ENCODE data around the gene CYP2R1. TPM values are rescaled to one million over a fixed set of nuclear protein-coding genes. Genes with fewer than 3 reads are reported as not detected.

CYP2R1 gene
- total RNA-seq, 1 donor from 2014 or later: 29.9 TPM

DNA sequence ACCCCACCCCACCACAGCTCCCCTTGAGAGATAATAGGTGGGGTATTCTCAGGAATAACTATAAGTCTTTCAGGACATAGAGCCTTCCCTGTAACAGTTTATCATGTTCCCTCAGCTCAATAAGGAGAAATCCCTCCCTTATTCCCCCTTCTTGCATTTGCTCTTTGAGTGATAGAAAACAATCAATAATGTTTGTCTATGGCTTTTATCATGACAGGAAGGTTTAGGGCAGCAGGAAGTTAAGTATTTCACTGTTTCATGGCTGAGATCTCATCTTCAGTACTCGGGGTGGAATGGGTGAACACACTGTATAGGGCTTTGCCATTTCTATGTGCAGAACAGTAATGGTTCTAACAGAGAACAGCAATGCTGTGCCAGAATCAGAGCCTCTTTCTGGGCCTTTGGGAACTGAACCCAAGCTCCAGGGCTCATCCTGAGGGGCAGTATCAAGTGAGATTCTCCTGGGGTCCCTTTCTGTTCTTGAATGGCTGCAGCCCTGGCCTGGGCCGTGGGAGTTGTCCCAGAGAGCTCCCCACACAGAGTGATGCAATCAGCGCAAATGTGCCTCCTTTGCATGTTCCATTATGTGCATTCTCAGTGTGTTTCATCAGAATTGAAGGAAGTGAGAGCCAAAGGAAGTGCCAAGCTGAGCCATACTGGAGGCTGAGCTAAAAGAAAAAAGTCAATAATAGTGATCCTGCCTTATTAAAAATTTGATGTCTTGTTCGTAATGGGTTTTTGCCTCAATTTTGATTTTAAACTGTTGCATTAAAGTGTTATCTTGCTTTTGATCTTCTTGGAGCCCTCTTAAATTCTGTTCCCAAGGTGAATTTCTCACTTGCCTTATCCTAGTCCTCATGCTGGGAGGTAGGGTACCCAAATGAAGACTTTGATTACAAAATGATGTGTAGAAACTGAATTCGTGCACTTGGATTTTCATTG lies 2.9 kb upstream of the CYP2R1 start:
- Histone ChIP-seq H4K20me1 (ENCODE audit: low read depth) (no peaks in the 10 kb centered on the region), H3K4me2 (no peak overlapping the region), H2AFZ (replicated peaks) (no peak overlapping the region), H3K36me3 (no peaks in the 10 kb centered on the region), H3K27me3 (peaks cover 15% of the 10 kb centered on the region), H3K4me3 (no peak overlapping the region), H3F3A (ENCODE audit: low read depth) (no peaks in the 10 kb centered on the region), H3K4me1 (no peaks in the 10 kb centered on the region), H3K9ac (no peak overlapping the region), H3K79me2 (ENCODE audit: low read depth) (peaks cover 4% of the 10 kb centered on the region), H3K9me3 (ENCODE audit: low read depth) (no peaks in the 10 kb centered on the region), H3K27ac (no peak overlapping the region)
- H3K27ac Mint-ChIP-seq: no peak overlapping the region
- no peaks in the 10 kb centered on the region for H3K27me3 Mint-ChIP-seq (ENCODE audit: insufficient read depth, low read depth)
- no peak overlapping the region for H3K4me3 Mint-ChIP-seq
- no peak for TF ChIP-seq EZH2phosphoT487 (IDR thresholded peaks at IDR 0.05)
- TF ChIP-seq, protein P1, sequence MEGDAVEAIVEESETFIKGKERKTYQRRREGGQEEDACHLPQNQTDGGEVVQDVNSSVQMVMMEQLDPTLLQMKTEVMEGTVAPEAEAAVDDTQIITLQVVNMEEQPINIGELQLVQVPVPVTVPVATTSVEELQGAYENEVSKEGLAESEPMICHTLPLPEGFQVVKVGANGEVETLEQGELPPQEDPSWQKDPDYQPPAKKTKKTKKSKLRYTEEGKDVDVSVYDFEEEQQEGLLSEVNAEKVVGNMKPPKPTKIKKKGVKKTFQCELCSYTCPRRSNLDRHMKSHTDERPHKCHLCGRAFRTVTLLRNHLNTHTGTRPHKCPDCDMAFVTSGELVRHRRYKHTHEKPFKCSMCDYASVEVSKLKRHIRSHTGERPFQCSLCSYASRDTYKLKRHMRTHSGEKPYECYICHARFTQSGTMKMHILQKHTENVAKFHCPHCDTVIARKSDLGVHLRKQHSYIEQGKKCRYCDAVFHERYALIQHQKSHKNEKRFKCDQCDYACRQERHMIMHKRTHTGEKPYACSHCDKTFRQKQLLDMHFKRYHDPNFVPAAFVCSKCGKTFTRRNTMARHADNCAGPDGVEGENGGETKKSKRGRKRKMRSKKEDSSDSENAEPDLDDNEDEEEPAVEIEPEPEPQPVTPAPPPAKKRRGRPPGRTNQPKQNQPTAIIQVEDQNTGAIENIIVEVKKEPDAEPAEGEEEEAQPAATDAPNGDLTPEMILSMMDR (IDR thresholded peaks at IDR 0.05): no peak
- no peak for TF ChIP-seq EZH2 (IDR thresholded peaks at IDR 0.05)
- DNase-seq (ENCODE audit: low spot score): no peak
- H3K36me3 Mint-ChIP-seq: peaks cover 2% of the 10 kb centered on the region
- peaks cover 8% of the 10 kb centered on the region for H3K4me1 Mint-ChIP-seq
- no peaks in the 10 kb centered on the region for H3K9me3 Mint-ChIP-seq

DNA sequence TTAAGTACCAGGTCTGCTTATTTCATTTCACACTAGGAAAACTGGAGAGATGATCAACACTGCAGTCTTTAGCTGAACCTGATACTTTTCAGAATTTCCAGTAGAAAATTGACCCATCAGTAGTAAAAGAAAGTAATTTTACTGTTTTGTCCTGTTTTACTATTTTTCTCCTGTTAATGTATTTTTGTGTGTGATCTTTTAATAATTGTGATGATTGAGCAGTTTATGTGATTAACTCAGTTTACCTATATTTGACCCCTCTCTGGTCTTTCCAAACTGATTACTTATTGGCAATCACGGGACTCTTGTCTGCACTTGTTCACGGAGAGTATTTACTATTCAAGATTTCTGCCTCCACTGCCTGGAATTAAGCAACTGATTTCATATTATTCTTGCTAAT lies 546 bp upstream of the CYP2R1 start:
- Histone ChIP-seq H3K4me1 (no peaks in the 10 kb centered on the region), H3K27me3 (peaks cover 15% of the 10 kb centered on the region), H3K79me2 (ENCODE audit: low read depth) (peaks cover 6% of the 10 kb centered on the region), H3K36me3 (no peaks in the 10 kb centered on the region), H4K20me1 (ENCODE audit: low read depth) (no peaks in the 10 kb centered on the region), H3K27ac (no peak overlapping the region), H2AFZ (replicated peaks) (no peak overlapping the region), H3F3A (ENCODE audit: low read depth) (no peaks in the 10 kb centered on the region), H3K9me3 (ENCODE audit: low read depth) (no peaks in the 10 kb centered on the region), H3K4me2 (peak overlapping the region; percentile 69), H3K4me3 (peak overlapping the region; percentile 43), H3K9ac (no peak overlapping the region)
- peak overlapping the region; percentile 82 for H3K4me3 Mint-ChIP-seq
- DNase-seq (ENCODE audit: low spot score): no peak
- H3K4me1 Mint-ChIP-seq: peaks cover 14% of the 10 kb centered on the region
- peaks cover 3% of the 10 kb centered on the region for H3K36me3 Mint-ChIP-seq
- no peaks in the 10 kb centered on the region for H3K27me3 Mint-ChIP-seq (ENCODE audit: insufficient read depth, low read depth)
- TF ChIP-seq, protein P1 (IDR thresholded peaks at IDR 0.05): no peak
- TF ChIP-seq EZH2phosphoT487 (IDR thresholded peaks at IDR 0.05): no peak
- TF ChIP-seq EZH2 (IDR thresholded peaks at IDR 0.05): no peak
- no peak overlapping the region for H3K27ac Mint-ChIP-seq
- H3K9me3 Mint-ChIP-seq: no peaks in the 10 kb centered on the region

DNA sequence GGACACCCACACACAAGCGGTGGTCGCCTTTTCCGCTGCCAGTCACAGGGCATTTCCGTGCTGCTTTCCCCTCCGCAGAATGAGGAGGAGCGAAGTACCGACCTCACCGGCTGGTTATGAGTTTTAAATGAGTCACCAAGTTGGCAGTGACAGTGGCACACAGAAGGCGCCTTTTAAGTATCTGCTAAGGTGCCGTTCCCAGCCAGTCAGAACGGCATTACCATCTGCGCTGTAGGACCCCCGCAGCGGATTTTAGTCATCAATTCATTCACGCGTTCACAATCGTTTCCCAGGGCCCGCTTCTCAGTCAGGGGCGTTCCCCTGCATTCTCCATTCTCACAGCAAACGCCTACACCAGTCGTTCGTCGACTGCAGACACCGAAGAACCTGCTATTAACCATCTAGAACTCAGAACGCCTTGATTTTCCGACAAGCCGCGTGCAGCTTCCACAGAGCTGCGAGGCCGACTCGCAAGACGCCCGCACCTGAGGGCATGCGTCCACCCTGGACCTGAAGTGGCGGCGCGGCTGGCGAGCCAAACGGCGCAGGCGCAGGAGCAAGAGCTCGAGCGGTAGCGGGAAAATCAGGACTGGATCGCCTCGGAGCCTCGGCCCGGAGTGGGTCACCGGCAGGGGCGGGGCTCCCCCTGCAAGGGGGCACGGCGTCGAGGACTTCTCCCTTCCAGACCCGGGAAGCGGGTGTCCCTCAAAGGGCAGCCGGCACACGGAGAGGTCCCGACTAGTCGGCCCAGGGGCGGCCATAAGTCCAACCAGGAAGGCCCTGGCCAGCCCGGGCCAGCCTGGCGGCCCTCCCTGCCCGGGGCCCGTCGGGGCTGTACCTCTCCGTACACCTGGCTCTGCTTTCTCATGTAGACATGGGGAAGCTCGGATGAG lies 642 bp downstream of the CYP2R1 start:
- peak overlapping the region; percentile 82 for H3K27ac Mint-ChIP-seq
- Histone ChIP-seq H3K4me2 (peak overlapping the region; percentile 69), H3K9ac (no peak overlapping the region), H4K20me1 (ENCODE audit: low read depth) (no peaks in the 10 kb centered on the region), H2AFZ (replicated peaks) (peak overlapping the region; percentile 65), H3K79me2 (ENCODE audit: low read depth) (peaks cover 6% of the 10 kb centered on the region), H3K36me3 (no peaks in the 10 kb centered on the region), H3K9me3 (ENCODE audit: low read depth) (no peaks in the 10 kb centered on the region), H3F3A (ENCODE audit: low read depth) (no peaks in the 10 kb centered on the region), H3K4me3 (peak overlapping the region; percentile 43), H3K4me1 (no peaks in the 10 kb centered on the region), H3K27me3 (peaks cover 15% of the 10 kb centered on the region), H3K27ac (no peak overlapping the region)
- TF ChIP-seq, protein P1 (IDR thresholded peaks at IDR 0.05): no peak
- TF ChIP-seq EZH2phosphoT487 (IDR thresholded peaks at IDR 0.05) (peak; percentile 28), EZH2 (IDR thresholded peaks at IDR 0.05) (peak; percentile 10)
- H3K27me3 Mint-ChIP-seq (ENCODE audit: insufficient read depth, low read depth): no peaks in the 10 kb centered on the region
- no peaks in the 10 kb centered on the region for H3K9me3 Mint-ChIP-seq
- H3K4me3 Mint-ChIP-seq: peak overlapping the region; percentile 96
- peaks cover 14% of the 10 kb centered on the region for H3K4me1 Mint-ChIP-seq
- peak; percentile 95 for DNase-seq (ENCODE audit: low spot score)
- peaks cover 5% of the 10 kb centered on the region for H3K36me3 Mint-ChIP-seq
